Fibroblast of gingiva (primary cell): Measurements from ENCODE around the gene KCNMA1.
"Not testable (repeated sequence)": the region's sequence is repeated elsewhere in the genome, so short reads cannot be mapped to it uniquely, and the experiment has no call there.

Experiments used
- DNase-seq: peaks from one replicate; pipeline ENCODE4 v3.0.0-alpha.2; 2011; ENCODE audit warnings: low read depth

Gene KCNMA1

GRCh38 chr10:77583527-77583926, 54.1 kb downstream of the KCNMA1 start:
- no peak for DNase-seq

DNA sequence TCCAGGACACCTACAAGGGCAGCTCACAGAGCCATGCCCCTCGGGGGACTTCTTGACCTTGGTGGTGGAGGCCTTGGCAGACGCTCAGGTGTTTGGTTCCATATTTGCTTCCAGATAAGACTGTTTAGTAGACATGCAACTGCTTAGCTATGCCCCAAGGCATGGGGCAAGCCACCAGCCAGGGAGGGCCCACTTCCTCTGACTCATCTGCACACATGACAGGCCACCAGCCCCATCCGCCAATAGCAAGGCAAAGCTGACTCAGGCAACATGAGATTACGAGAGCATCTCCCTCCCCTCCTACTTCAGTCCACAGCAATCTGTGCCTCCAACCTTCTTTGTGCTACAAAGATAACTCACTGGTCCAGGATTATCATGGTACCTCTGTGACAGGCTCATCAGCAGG, 54.9 kb downstream of the KCNMA1 start:
- peak; percentile 76 for DNase-seq

- no peak for DNase-seq
Observed at GRCh38 chr10:77581738-77582137, 55.9 kb downstream of the KCNMA1 start.

DNA sequence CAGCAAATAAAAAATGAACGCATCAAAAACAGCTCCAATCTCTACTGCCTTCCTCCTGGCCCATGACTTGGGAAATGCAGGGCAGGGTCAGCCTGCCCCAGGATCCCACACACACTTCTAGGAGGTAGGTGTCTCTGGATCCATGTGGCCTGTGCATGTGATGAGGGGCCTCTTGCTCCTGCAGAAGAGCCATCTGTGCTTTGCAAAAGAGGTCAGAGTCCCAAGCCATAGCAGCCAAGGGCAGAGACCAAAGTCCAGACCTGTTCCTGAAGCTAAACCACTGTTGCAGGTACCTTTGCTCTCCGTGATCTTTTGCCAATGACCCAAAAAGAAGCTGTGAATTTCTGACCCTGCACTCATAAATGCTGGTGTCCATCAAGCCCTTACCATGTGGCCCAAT, 57.1 kb downstream of the KCNMA1 start:
- no peak for DNase-seq

DNA sequence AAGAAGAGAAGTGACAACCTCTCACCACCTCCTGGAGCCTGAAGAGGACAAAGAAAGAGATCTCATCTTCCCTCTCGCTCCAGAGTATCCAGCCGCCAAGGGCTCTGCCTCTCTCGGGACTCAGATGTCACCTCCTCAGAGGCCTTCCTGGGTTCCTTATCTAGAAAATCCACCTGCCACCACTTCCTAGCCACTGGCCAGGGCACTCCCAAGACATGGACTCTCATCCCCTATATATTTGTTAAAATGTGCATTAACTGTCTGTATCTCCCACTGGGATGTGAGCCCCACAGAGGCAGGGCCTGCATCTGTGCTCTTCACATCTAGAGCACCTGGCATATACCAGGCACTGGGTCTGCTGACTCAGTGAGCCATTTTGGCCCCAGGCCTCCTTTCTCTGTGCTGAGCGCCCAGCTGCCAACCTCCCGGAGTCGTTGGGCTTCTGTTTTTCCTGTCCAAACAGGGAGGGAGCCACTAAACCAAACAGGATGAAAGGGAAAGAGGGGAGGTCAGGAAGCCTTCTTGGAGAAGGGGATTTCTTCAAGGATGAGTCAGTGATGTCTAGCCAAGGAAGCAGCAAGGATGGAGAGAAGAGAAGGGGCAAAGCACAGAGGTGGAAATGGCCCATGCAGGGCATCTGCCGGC, 58.9 kb downstream of the KCNMA1 start:
- DNase-seq = no peak

GRCh38 chr10:77577666-77578229, 59.9 kb downstream of the KCNMA1 start:
- no peak for DNase-seq

- DNase-seq = no peak
Observed at GRCh38 chr10:77576444-77577032, 61.1 kb downstream of the KCNMA1 start.

GRCh38 chr10:77576007-77576367, 61.6 kb downstream of the KCNMA1 start:
- no peak for DNase-seq

GRCh38 chr10:77575271-77576006, 62.2 kb downstream of the KCNMA1 start:
- no peak for DNase-seq

DNA sequence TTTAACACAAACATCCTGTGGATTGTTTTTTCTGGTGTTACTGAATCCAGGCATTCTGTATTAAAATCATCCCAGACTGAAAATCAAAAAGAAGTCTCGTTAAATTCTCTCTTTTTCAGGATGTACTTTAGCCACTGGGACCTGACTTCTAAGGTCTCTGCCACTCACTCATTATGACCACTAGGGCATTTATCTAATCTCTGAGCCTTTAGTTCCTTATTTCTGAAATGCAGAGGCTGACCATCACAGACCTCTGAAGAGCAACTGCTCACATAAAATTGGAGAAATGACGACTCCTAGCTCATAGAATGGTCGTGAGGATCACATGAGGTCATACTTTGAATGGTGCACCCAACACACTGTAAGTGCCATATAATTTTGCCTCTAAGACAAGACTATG, 63.2 kb downstream of the KCNMA1 start:
- no peak for DNase-seq

GRCh38 chr10:77572520-77572919, 65.1 kb downstream of the KCNMA1 start:
- DNase-seq = not testable (repeated sequence)

DNA sequence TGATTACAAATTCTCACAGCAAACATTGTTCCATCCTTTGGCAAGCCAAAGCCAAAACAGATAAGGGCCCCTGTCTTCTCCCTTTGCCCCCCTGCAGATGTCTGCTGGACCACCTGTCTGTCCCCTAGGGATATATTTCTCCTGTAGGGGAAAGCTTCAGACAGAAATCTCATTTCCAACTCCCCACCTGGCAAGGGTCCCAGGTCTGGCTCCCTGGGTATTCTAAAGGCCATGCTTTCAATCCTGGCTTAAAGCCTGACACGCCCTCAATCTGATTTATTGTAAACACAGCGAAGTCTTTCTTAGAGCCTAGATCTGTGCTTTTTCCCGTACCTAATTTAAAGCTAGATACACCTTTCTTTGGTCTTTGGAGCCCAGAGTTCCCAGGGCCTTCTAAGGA, 66.1 kb downstream of the KCNMA1 start:
- no peak for DNase-seq

DNA sequence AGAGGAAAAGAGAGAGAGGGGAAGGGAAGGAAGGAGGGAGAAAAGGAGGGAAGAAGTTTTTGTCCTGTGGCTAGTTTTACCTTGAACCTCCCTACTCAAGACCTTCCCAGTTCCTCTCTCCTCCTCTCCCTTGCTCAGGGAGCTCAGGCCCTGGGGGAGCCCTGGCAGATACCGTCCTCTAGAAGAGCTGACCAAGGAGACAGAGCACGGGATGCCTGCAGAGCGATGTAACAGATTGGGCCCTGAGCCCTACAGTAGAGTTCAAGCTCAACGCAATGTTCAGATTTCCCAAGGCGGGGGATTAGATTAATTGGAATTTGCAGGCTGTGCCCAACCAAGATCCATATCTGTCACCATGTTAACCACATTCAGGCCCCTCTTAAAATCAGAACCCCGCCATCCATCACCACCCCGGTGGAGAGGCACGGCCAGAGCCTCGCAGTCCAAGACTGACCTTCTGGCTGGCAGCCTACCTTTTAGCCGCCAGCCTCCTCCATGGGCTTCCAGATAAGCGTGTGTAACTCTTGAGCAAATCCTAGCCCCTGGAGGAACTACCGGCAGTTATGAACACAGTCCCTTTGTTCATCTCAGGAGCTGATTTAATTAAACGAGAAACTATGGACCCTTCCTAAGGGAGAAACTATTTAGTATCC, 70.6 kb downstream of the KCNMA1 start:
- DNase-seq = no peak

DNA sequence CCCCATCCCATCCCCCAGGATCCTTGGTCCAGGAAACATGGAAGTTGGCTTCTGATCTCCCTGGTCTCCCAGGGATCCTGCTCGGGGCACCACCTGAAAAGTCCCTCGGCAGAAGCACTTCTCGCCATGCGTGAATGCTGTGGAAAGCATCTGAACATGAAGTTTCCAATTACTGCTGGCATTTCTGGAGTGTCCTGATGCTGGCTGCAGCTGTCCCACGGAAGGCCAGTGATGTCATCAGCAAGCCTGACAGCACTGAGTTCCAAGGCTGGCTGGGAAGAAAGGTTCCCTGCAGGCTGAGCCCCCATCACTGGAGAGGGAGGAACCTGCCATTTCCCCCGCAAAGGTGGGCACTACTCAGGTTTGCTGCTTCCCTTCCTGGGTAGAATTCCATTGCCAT, 71.4 kb downstream of the KCNMA1 start:
- DNase-seq = no peak

- DNase-seq = no peak
Observed at GRCh38 chr10:77565590-77566023, 72.0 kb downstream of the KCNMA1 start.

GRCh38 chr10:77564731-77565589, 72.6 kb downstream of the KCNMA1 start:
- DNase-seq = peak; percentile 58

DNA sequence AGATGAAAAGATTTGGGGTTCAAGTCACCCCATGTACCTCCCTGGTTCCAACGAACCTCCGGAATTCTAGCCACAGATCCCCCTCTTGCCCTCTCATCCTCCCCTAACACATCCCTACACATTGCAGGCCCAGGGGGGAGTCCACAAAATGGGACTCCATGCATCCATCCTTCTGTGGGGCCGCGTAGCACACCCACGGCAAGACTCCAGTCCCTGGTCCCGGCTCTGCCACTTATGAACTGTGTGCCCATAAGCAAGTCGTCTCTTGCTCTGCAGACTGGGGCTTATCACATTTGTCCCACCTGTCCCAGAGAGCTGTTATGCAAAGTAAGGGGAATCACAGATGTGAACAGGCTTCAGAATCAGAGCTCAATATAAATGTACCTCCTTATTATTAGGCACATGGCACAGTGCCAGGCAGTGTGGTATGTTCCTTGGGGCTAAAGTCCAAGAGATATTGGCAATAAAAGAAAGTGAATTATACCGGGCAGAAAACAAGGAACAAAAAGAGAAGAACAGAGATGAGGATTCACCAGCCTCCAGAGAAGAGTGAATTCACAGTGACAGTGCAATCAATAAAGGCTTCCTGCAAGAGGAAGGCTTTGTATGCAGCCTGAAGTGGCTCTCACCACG, 73.9 kb downstream of the KCNMA1 start:
- DNase-seq = no peak

- no peak for DNase-seq
Observed at GRCh38 chr10:77562742-77563141, 74.9 kb downstream of the KCNMA1 start.

GRCh38 chr10:77561991-77562390, 75.6 kb downstream of the KCNMA1 start:
- no peak for DNase-seq

DNA sequence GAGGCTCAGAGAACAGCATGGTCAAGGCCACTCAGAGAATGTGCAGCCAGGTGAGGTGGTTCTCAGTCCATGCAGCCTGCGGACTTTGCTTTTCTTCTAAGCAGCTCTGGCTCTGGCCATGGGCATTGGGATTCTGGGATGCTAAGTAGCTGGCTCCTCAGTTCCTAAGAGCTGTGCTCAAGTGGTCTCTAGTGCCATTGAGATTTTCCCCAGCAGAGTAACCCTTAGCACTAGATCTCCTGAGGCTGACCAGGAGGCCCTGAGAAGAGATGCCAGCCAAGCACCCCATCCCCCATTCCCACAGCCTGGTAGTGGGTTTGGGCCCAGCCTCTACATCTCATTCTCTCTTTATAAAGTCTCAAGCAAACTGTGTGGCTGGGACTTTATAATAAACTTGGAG, 77.1 kb downstream of the KCNMA1 start:
- DNase-seq = no peak

DNA sequence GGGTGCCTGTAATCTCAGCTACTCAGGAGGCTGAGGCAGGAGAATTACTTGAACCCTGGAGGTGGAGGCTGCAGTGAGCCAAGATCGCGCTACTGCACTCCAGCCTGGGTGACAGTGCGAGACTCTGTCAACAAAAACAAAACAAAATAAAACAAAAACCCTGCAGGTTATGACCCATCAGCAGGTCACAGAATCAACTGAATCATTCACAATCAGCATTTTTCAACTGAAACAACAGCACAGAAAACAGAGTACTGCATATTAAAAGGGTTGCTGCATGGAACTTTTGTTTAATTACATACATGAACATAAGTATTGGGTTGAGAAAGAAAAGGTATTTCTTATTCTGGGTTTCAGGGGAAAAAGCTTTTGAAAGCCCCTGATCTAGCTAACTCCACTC, 77.6 kb downstream of the KCNMA1 start:
- DNase-seq = no peak
